ENCODE measurements around the gene NARF.
A peak's percentile ranks its signal among the peaks of the same experiment; 100 is the strongest.

The NARF gene

GRCh38 chr17:82416264-82416663 is 42.3 kb upstream of the NARF start:
- Histone ChIP-seq H4K20me1 (ENCODE audit: low read depth, low read length) (no peaks in the 10 kb centered on the region; the same call in 1 of the 2 replicates), H3K4me3 (ENCODE audit: insufficient read depth, low read length, poor library complexity, severe bottlenecking) (no peak overlapping the region), H3F3A (ENCODE audit: insufficient read depth) (no peaks in the 10 kb centered on the region), H3K4me2 (ENCODE audit: low read depth, low read length, poor library complexity, severe bottlenecking) (no peak overlapping the region), H3K79me2 (ENCODE audit: insufficient read depth, low read length) (no peaks in the 10 kb centered on the region), H2AFZ (ENCODE audit: low read depth, low read length, severe bottlenecking) (no peak overlapping the region), H3K27me3 (ENCODE audit: low read length) (no peaks in the 10 kb centered on the region), H3K36me3 (ENCODE audit: low read length) (no peaks in the 10 kb centered on the region), H3K27ac (ENCODE audit: low read depth, low read length) (no peak overlapping the region), H3K9me2 (replicated peaks; ENCODE audit: insufficient read depth, low read length) (no peaks in the 10 kb centered on the region), H3K9ac (ENCODE audit: low read length) (no peak overlapping the region), H3K9me3 (ENCODE audit: insufficient read depth, low read length) (no peaks in the 10 kb centered on the region)
- TF ChIP-seq, protein P1, sequence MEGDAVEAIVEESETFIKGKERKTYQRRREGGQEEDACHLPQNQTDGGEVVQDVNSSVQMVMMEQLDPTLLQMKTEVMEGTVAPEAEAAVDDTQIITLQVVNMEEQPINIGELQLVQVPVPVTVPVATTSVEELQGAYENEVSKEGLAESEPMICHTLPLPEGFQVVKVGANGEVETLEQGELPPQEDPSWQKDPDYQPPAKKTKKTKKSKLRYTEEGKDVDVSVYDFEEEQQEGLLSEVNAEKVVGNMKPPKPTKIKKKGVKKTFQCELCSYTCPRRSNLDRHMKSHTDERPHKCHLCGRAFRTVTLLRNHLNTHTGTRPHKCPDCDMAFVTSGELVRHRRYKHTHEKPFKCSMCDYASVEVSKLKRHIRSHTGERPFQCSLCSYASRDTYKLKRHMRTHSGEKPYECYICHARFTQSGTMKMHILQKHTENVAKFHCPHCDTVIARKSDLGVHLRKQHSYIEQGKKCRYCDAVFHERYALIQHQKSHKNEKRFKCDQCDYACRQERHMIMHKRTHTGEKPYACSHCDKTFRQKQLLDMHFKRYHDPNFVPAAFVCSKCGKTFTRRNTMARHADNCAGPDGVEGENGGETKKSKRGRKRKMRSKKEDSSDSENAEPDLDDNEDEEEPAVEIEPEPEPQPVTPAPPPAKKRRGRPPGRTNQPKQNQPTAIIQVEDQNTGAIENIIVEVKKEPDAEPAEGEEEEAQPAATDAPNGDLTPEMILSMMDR (IDR thresholded peaks at IDR 0.05; ENCODE audit: insufficient read depth, low read length, poor library complexity, severe bottlenecking), result no peak
- TF ChIP-seq EZH2phosphoT487 (conservative IDR thresholded peaks at IDR 0.05; ENCODE audit: low read length), result no peak

- Histone ChIP-seq H3K36me3 (ENCODE audit: low read length) (no peaks in the 10 kb centered on the region), H3F3A (ENCODE audit: insufficient read depth) (no peaks in the 10 kb centered on the region), H4K20me1 (ENCODE audit: low read depth, low read length) (no peaks in the 10 kb centered on the region; the same call in 1 of the 2 replicates), H3K9ac (ENCODE audit: low read length) (no peak overlapping the region), H3K79me2 (ENCODE audit: insufficient read depth, low read length) (no peaks in the 10 kb centered on the region), H3K9me2 (replicated peaks; ENCODE audit: insufficient read depth, low read length) (no peaks in the 10 kb centered on the region), H3K4me3 (ENCODE audit: insufficient read depth, low read length, poor library complexity, severe bottlenecking) (no peak overlapping the region), H3K27me3 (ENCODE audit: low read length) (no peaks in the 10 kb centered on the region), H3K4me2 (ENCODE audit: low read depth, low read length, poor library complexity, severe bottlenecking) (peak overlapping the region; percentile 75), H3K9me3 (ENCODE audit: insufficient read depth, low read length) (no peaks in the 10 kb centered on the region), H3K27ac (ENCODE audit: low read depth, low read length) (no peak overlapping the region), H2AFZ (ENCODE audit: low read depth, low read length, severe bottlenecking) (no peak overlapping the region)
- no peak for TF ChIP-seq EZH2phosphoT487 (conservative IDR thresholded peaks at IDR 0.05; ENCODE audit: low read length)
- TF ChIP-seq, protein P1 (IDR thresholded peaks at IDR 0.05; ENCODE audit: insufficient read depth, low read length, poor library complexity, severe bottlenecking), result no peak
Observed at GRCh38 chr17:82416771-82417170, 41.8 kb upstream of the NARF start.

DNA sequence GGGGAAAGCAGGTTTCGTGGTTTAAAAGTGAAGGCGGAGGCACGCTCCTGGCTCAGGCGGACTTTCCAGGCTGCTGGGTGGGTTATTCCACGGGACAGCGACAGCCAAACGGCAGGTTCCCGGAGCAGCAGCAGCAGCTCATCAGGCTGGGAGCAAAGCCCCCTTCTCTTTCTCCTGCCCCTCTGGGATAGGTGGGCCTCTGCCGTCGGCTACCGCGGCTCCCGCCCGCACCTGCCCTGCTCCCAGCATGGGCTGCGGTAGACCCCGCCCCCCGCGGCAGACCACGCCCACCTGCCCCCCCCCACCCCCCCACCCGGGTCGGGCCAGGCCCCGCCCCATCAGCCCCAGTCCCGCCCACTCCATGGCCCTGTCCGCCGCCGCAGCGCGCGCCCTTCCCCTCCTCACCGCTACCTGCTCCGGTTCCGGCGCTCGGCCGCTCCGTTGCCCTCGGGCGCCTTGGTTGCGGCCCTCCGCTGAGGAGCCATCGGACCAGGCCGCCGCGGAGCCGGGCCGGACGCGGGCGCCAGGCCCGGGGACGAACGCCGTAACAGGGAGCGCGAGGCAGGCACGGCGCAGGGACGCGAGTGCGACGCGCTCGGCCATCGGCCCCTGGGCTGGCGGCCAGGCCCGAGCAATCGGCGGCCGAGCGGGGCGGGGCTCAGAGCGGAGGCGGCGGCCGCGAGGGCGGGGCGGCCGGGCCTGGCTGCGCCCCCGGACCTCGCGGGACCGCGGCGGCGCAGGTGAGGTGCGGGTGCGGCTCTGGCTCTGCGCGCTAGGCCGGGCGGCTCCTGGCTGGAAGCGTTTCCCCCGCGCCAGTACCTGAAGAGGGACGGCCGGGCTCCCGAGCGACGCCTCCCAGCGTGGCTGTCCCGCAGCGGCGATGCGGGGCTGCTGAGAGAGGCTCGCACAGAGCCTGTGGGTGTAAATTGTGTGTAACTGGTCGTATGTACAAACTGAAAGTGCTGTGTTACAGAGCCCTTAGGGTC is 40.2 kb upstream of the NARF start, which contains the start of the genes HEXD and OGFOD3:
TSS of gene HEXD (plus strand) at position 347 of the 986 bp plus-strand sequence. CDS start 1,453 bp downstream, outside the sequence.
TSS of gene OGFOD3 (minus strand) at position 586 of the 986 bp plus-strand sequence. CDS start at position 485, 101 bp downstream.
- peak within 1 kb of the TSS; percentile 87 for H3K4me3 ChIP-seq (ENCODE audit: insufficient read depth, low read length, poor library complexity, severe bottlenecking)
- H4K20me1 ChIP-seq (ENCODE audit: low read depth, low read length), result no peaks in the 10 kb centered on the region; the same call in 1 of the 2 replicates
- H3K27ac ChIP-seq (ENCODE audit: low read depth, low read length), result peak within 1 kb of the TSS; percentile 72
- H3K9me2 ChIP-seq (replicated peaks; ENCODE audit: insufficient read depth, low read length), result no peaks in the 10 kb centered on the region
- no peaks in the 10 kb centered on the region for H3K27me3 ChIP-seq (ENCODE audit: low read length)
- H3K9ac ChIP-seq (ENCODE audit: low read length), result peak within 1 kb of the TSS; percentile 71
- H3K4me2 ChIP-seq (ENCODE audit: low read depth, low read length, poor library complexity, severe bottlenecking), result peak within 1 kb of the TSS; percentile 75
- peak within 1 kb of the TSS; percentile 78 for H2AFZ ChIP-seq (ENCODE audit: low read depth, low read length, severe bottlenecking)
- H3K79me2 ChIP-seq (ENCODE audit: insufficient read depth, low read length), result no peaks in the 10 kb centered on the region
- TF ChIP-seq, protein P1 (IDR thresholded peaks at IDR 0.05; ENCODE audit: insufficient read depth, low read length, poor library complexity, severe bottlenecking), result no peak
- no peak for TF ChIP-seq EZH2phosphoT487 (conservative IDR thresholded peaks at IDR 0.05; ENCODE audit: low read length)
- H3K9me3 ChIP-seq (ENCODE audit: insufficient read depth, low read length), result no peaks in the 10 kb centered on the region
- H3K36me3 ChIP-seq (ENCODE audit: low read length), result no peaks in the 10 kb centered on the region
- no peaks in the 10 kb centered on the region for H3F3A ChIP-seq (ENCODE audit: insufficient read depth)

All from SU-DHL-6 (cell line).